Endothelial cell of umbilical vein (primary cell): Measurements from ENCODE around the gene EXOC3. TPM values are rescaled to one million over a fixed set of nuclear protein-coding genes. Genes with fewer than 3 reads are reported as not detected.

Experiments
- BruUV-seq: library from RNA; stranded (reverse); fragments of 400-500 nt; replicated peaks from 2 replicates; lab custom pipeline; 2021; lab: Mats Ljungman, UMichigan
- CTCF ChIA-PET: fragments of 300-600, 350-600 bp; sonication (Branson Sonifier 250); formaldehyde crosslinking; loops from one replicate; lab custom pipeline; 2021; ENCODE audit warnings: antibody characterized with exemption, inconsistent platforms; lab: Charles Lee
- POLR2A ChIA-PET: fragments of 300-600, 350-600 bp; sonication (Branson Sonifier 250); formaldehyde crosslinking; loops from one replicate; lab custom pipeline; 2021; ENCODE audit warnings: antibody characterized with exemption, inconsistent platforms; lab: Charles Lee
- DNase-seq: peaks from one replicate; pipeline ENCODE4 v3.0.0-alpha.2; 2011; ENCODE audit warnings: low read depth, low spot score
- FAIRE-seq: peaks from 2 replicates; lab custom pipeline; 2011; peaks lifted over from hg19 to GRCh38; lab: Jason Lieb, UNC
- H2AFZ ChIP-seq: 2 replicates; pipeline ENCODE4 v1.6.0; 2012; ENCODE audit warnings: low read depth, low read length, control low read depth, inconsistent platforms
- H3K27ac ChIP-seq: 2 replicates; pipeline ENCODE4 v1.5.1; 2011; ENCODE audit warnings: low read depth, mild to moderate bottlenecking, control low read depth, low read length, moderate library complexity; ENCODE audit not compliant: insufficient read depth
- H3K27me3 ChIP-seq, 2 experiments: 2 replicates each; pipeline versions ENCODE4 v1.6.0 to v1.6.1; 2011; ENCODE audit warnings: low read length in 2 of 2, mixed read lengths in 1 of 2; ENCODE audit not compliant: control insufficient read depth in 2 of 2, insufficient read depth in 2 of 2
- H3K36me3 ChIP-seq, 2 experiments: 2 replicates in 1 of 2; 3 replicates in 1 of 2; pipeline ENCODE4 v1.5.1; 2011; ENCODE audit warnings: low read length in 2 of 2, mild to moderate bottlenecking in 1 of 2, moderate library complexity in 1 of 2; ENCODE audit not compliant: control insufficient read depth in 2 of 2, insufficient read depth in 2 of 2; ENCODE audit errors: extremely low read depth in 1 of 2
- H3K4me1 ChIP-seq: 3 replicates; pipeline ENCODE4 v1.5.1; 2011; ENCODE audit warnings: mild to moderate bottlenecking, low read length; ENCODE audit not compliant: control insufficient read depth, insufficient read depth; ENCODE audit errors: extremely low read depth
- H3K4me2 ChIP-seq: 2 replicates; pipeline ENCODE4 v1.6.1; 2011; ENCODE audit warnings: low read length, control low read depth, mixed read lengths; ENCODE audit not compliant: insufficient read depth
- H3K4me3 ChIP-seq, 3 experiments: fragments of 200-600 bp in 1 of 3; sonication (generic), shearing (Covaris generic) in 1 of 3; replicated peaks in 1 of 3; 2 replicates each; pipeline ENCODE4 v1.5.1; 2011 to 2016; ENCODE audit warnings: control low read depth in 3 of 3, low read length in 3 of 3, mild to moderate bottlenecking in 2 of 3, inconsistent platforms in 1 of 3, low read depth in 1 of 3, moderate library complexity in 1 of 3; ENCODE audit not compliant: insufficient read depth in 1 of 3
- H3K79me2 ChIP-seq: 2 replicates; pipeline ENCODE4 v1.6.0; 2012; ENCODE audit warnings: low read length, inconsistent platforms; ENCODE audit not compliant: control insufficient read depth, insufficient read depth
- H3K9ac ChIP-seq: replicated peaks from 2 replicates; pipeline ENCODE3; 2011; ENCODE audit warnings: low read length, control low read depth; ENCODE audit not compliant: insufficient read depth; ENCODE audit errors: extremely low read depth
- H3K9me1 ChIP-seq: replicated peaks from 3 replicates; pipeline ENCODE4 v1.6.0; 2011; ENCODE audit warnings: mild to moderate bottlenecking, low read length; ENCODE audit not compliant: control insufficient read depth, insufficient read depth; ENCODE audit errors: extremely low read depth
- H3K9me3 ChIP-seq: replicated peaks from 2 replicates; pipeline ENCODE4 v1.5.1; 2012; ENCODE audit warnings: low read length, inconsistent platforms; ENCODE audit not compliant: control insufficient read depth, insufficient read depth
- H4K20me1 ChIP-seq: replicated peaks from 2 replicates; pipeline ENCODE3; 2011; ENCODE audit warnings: mild to moderate bottlenecking, low read length; ENCODE audit not compliant: control insufficient read depth, insufficient read depth; ENCODE audit errors: extremely low read depth
- EZH2 ChIP-seq: IDR thresholded peaks from 2 replicates; pipeline ENCODE4 v1.6.1; 2012; ENCODE audit warnings: borderline replicate concordance, low read depth, mild to moderate bottlenecking, moderate library complexity, low read length, inconsistent platforms; ENCODE audit not compliant: severe bottlenecking
- FOS ChIP-seq: IDR thresholded peaks from 2 replicates; pipeline ENCODE4 v1.6.1; 2011; ENCODE audit warnings: mild to moderate bottlenecking, low read length, moderate library complexity, borderline replicate concordance; ENCODE audit not compliant: insufficient read depth
- GATA2 ChIP-seq: IDR thresholded peaks from 2 replicates; pipeline ENCODE4 v1.7.0; 2011; ENCODE audit warnings: low read depth, mild to moderate bottlenecking, moderate library complexity, mixed read lengths, low read length; ENCODE audit not compliant: insufficient read length, insufficient read depth
- JUN ChIP-seq: IDR thresholded peaks from 2 replicates; pipeline ENCODE4 v1.6.1; 2011; ENCODE audit warnings: borderline replicate concordance, low read depth; ENCODE audit not compliant: insufficient read length, insufficient read depth
- MYC ChIP-seq: IDR thresholded peaks from one replicate; pipeline ENCODE4 v1.6.1; 2011; ENCODE audit warnings: mild to moderate bottlenecking, low read depth, low read length
- POLR2A ChIP-seq: IDR thresholded peaks from 2 replicates; pipeline ENCODE4 v1.6.1; 2012; ENCODE audit warnings: low read depth, mild to moderate bottlenecking, control low read depth, low read length
- POLR2AphosphoS5 ChIP-seq: IDR thresholded peaks from 2 replicates; pipeline ENCODE4 v1.6.1; 2012; ENCODE audit warnings: low read depth, mild to moderate bottlenecking, control low read depth, low read length, moderate library complexity; ENCODE audit not compliant: insufficient read depth
- dilution Hi-C: fragments of 300-500 bp; cut with MboI; formaldehyde crosslinking; loops from one replicate; pipeline ENCODE4 v1.15.0; 2019; ENCODE audit warnings: low sequenced_read_pairs; ENCODE audit not compliant: extremely low pct_ligation_motif_present
- intact Hi-C: fragments of 100-400 bp; cut with micrococcal nuclease; formaldehyde crosslinking; loops from one replicate; pipeline ENCODE4 v1.10.0; 2022
- polyA plus RNA-seq, 4 experiments: library from polyadenylated mRNA; depleted of rRNA in 3 of 4; stranded (reverse) in 3 of 4; unstranded in 1 of 4; fragments of >200 nt; gene quantifications; 2 replicates each; pipeline versions ENCODE4 v1.2.1 to v1.2.3, GENCODE V29; 2011 to 2012; ENCODE audit warnings: missing spikeins in 1 of 4
- total RNA-seq: library from RNA; stranded (reverse); gene quantifications from 2 replicates; pipeline ENCODE4 v1.2.3, GENCODE V29; 2021
- TF ChIP-seq, protein P1 (sequence below): IDR thresholded peaks from 2 replicates; pipeline ENCODE4 v1.6.1; 2011; ENCODE audit not compliant: insufficient read depth, insufficient read length
- TF ChIP-seq, protein P2 (sequence below), 2 donors: IDR thresholded peaks; 1 replicate in 1 of 2; 2 replicates in 1 of 2; pipeline ENCODE4 v1.5.1; 2011; ENCODE audit warnings: low read length in 2 of 2, mild to moderate bottlenecking in 2 of 2, moderate library complexity in 2 of 2, control low read depth in 1 of 2, inconsistent platforms in 1 of 2, low read depth in 1 of 2; ENCODE audit not compliant: insufficient read depth in 1 of 2; ENCODE audit errors: extremely low read depth in 1 of 2

The EXOC3 gene
- total and polyA plus RNA-seq, 2 donors (not counting 3 experiments of a cell fraction or from before 2014, with no cell fraction given), result 26.4 to 52.9 TPM

DNA sequence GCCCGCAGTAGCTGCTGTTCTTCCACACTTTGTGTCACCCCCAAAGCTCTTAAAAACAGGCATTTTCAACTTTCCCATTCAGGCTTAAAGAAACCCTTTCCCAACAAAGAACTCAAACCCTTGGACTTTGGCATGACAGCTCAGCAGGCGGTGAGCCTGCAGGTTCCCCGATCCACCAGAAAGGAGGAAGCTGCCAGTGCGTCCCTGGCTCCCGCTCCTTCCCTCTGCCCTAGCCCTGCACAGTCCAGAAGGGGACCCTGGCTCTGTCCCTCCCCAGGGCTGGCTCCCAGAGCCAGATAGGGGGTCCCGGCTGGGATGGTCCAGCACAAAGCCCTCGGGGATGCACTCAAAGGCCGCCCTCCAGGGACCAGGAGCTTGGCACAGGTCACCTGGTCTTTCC, 71.7 kb downstream of the EXOC3 start:
- DNase-seq (no peak), FAIRE-seq (no peak)
- intact Hi-C loops (no loop called here), dilution Hi-C loops (no loop called here)
- Histone ChIP-seq H3K36me3 (no peaks in the 10 kb centered on the region), H3K79me2 (no peaks in the 10 kb centered on the region), H3K4me3 (no peak overlapping the region), H3K4me2 (no peak overlapping the region), H4K20me1 (no peaks in the 10 kb centered on the region), H3K9me3 (no peaks in the 10 kb centered on the region), H2AFZ (no peak overlapping the region), H3K4me1 (no peaks in the 10 kb centered on the region), H3K9me1 (no peaks in the 10 kb centered on the region), H3K9ac (no peak overlapping the region), H3K27me3 (no peaks in the 10 kb centered on the region), H3K27ac (no peak overlapping the region)
- BruUV-seq, result no TSS peak
- TF ChIP-seq, protein P1, sequence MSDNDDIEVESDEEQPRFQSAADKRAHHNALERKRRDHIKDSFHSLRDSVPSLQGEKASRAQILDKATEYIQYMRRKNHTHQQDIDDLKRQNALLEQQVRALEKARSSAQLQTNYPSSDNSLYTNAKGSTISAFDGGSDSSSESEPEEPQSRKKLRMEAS, result no peak
- TF ChIP-seq MYC (no peak), JUN (no peak), EZH2 (no peak), GATA2 (no peak), FOS (no peak), POLR2A (no peak), POLR2AphosphoS5 (no peak)
- TF ChIP-seq, protein P2, sequence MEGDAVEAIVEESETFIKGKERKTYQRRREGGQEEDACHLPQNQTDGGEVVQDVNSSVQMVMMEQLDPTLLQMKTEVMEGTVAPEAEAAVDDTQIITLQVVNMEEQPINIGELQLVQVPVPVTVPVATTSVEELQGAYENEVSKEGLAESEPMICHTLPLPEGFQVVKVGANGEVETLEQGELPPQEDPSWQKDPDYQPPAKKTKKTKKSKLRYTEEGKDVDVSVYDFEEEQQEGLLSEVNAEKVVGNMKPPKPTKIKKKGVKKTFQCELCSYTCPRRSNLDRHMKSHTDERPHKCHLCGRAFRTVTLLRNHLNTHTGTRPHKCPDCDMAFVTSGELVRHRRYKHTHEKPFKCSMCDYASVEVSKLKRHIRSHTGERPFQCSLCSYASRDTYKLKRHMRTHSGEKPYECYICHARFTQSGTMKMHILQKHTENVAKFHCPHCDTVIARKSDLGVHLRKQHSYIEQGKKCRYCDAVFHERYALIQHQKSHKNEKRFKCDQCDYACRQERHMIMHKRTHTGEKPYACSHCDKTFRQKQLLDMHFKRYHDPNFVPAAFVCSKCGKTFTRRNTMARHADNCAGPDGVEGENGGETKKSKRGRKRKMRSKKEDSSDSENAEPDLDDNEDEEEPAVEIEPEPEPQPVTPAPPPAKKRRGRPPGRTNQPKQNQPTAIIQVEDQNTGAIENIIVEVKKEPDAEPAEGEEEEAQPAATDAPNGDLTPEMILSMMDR (IDR thresholded peaks at IDR 0.05; ENCODE audit: extremely low read depth in 1 of 2, insufficient read depth in 1 of 2, low read depth in 1 of 2, low read length in 2 of 2), result no peak
- POLR2A ChIA-PET, result no interaction called here
- CTCF ChIA-PET, result no interaction called here
